HG03342 (cell line): Measurements from ENCODE around the gene PDE11A.

Experiments used
- ATAC-seq: cut with Tn5 transposase; IDR thresholded peaks from one replicate; pipeline ENCODE4 v1.9.1; 2021; ENCODE audit warnings: mild to moderate bottlenecking, moderate library complexity; ENCODE audit not compliant: unreplicated experiment

Gene PDE11A

GRCh38 chr2:177731384-177731783, 341.2 kb downstream of the PDE11A start:
- ATAC-seq: no peak

- no peak for ATAC-seq
These were observed 341.8 kb downstream of the PDE11A start for GRCh38 chr2:177730792-177731191.

- ATAC-seq: no peak
These were observed 342.2 kb downstream of the PDE11A start for GRCh38 chr2:177730363-177730762.

- no peak for ATAC-seq
These were observed 343.7 kb downstream of the PDE11A start for GRCh38 chr2:177728920-177729319.

GRCh38 chr2:177728399-177728765, 344.2 kb downstream of the PDE11A start:
- ATAC-seq: no peak

GRCh38 chr2:177727577-177728398, 344.8 kb downstream of the PDE11A start:
- ATAC-seq: no peak

- ATAC-seq: no peak
These were observed 345.6 kb downstream of the PDE11A start for GRCh38 chr2:177726931-177727348.

GRCh38 chr2:177724398-177725287, 347.9 kb downstream of the PDE11A start:
- peak; percentile 84 for ATAC-seq

GRCh38 chr2:177723235-177723634, 349.3 kb downstream of the PDE11A start:
- ATAC-seq: no peak

- no peak for ATAC-seq
These were observed 350.6 kb downstream of the PDE11A start for GRCh38 chr2:177721818-177722567.

- no peak for ATAC-seq
These were observed 351.5 kb downstream of the PDE11A start for GRCh38 chr2:177721087-177721486.

- ATAC-seq: no peak
These were observed 354.6 kb downstream of the PDE11A start for GRCh38 chr2:177717831-177718618.

- ATAC-seq: no peak
These were observed 356.1 kb downstream of the PDE11A start for GRCh38 chr2:177716484-177716883.

- ATAC-seq: no peak
These were observed 356.8 kb downstream of the PDE11A start for GRCh38 chr2:177715771-177716170.

GRCh38 chr2:177714704-177715103, 357.9 kb downstream of the PDE11A start:
- ATAC-seq: no peak

GRCh38 chr2:177712462-177712861, 360.1 kb downstream of the PDE11A start:
- ATAC-seq: no peak

GRCh38 chr2:177711483-177712265, 360.9 kb downstream of the PDE11A start:
- no peak for ATAC-seq

GRCh38 chr2:177710889-177711288, 361.7 kb downstream of the PDE11A start:
- ATAC-seq: no peak

GRCh38 chr2:177709986-177710401, 362.6 kb downstream of the PDE11A start:
- no peak for ATAC-seq
